Naive thymus-derived CD4-positive, alpha-beta T cell (primary cell): ENCODE data around the gene CACNA1S. TPM values are rescaled to one million over a fixed set of nuclear protein-coding genes. Genes with fewer than 3 reads are reported as not detected.

Source experiments
- ATAC-seq: fragments of 150-1000 bp; cut with Tn5 transposase; 2 replicates; pipeline ENCODE4 v1.10.0; 2021; ENCODE audit warnings: mild to moderate bottlenecking, moderate library complexity
- CTCF ChIA-PET: fragments of 350-600 bp; sonication (Branson Sonifier 250); formaldehyde crosslinking; loops from one replicate; lab custom pipeline; 2021; ENCODE audit warnings: antibody characterized with exemption; lab: Charles Lee
- POLR2A ChIA-PET: fragments of 350-600 bp; sonication (Branson Sonifier 250); formaldehyde crosslinking; loops from one replicate; lab custom pipeline; 2021; ENCODE audit warnings: antibody characterized with exemption, inconsistent platforms; lab: Charles Lee
- DNase-seq, 9 donors: peaks; one replicate each; pipeline versions ENCODE4 v3.0.0 to v3.0.0-alpha.2; 2020 to 2022; ENCODE audit warnings: mixed read lengths in 1 of 9
- H3K27ac ChIP-seq: one replicate; pipeline ENCODE4 v1.7.0; 2013; ENCODE audit warnings: mild to moderate bottlenecking, low read depth, low read length, moderate library complexity
- H3K27me3 ChIP-seq, 2 donors: one replicate each; pipeline ENCODE4 v1.7.0; 2013; ENCODE audit warnings: low read length in 2 of 2, mild to moderate bottlenecking in 2 of 2, moderate library complexity in 2 of 2; ENCODE audit not compliant: control insufficient read depth in 2 of 2, insufficient read depth in 2 of 2
- H3K36me3 ChIP-seq, 3 experiments: 1 replicate in 2 of 3; 2 replicates in 1 of 3; pipeline ENCODE4 v1.7.0; 2013; ENCODE audit warnings: low read length in 3 of 3, mild to moderate bottlenecking in 3 of 3, moderate library complexity in 1 of 3; ENCODE audit not compliant: insufficient read depth in 3 of 3, control insufficient read depth in 2 of 3
- H3K4me1 ChIP-seq, 2 donors: one replicate each; pipeline ENCODE4 v1.7.0; 2013; ENCODE audit warnings: low read length in 2 of 2, mild to moderate bottlenecking in 2 of 2, moderate library complexity in 1 of 2; ENCODE audit not compliant: control insufficient read depth in 2 of 2, insufficient read depth in 2 of 2
- H3K4me3 ChIP-seq: 2 replicates; pipeline ENCODE4 v1.7.0; 2013; ENCODE audit warnings: mild to moderate bottlenecking, low read length
- H3K9me3 ChIP-seq, 3 experiments: 1 replicate in 2 of 3; 2 replicates in 1 of 3; pipeline ENCODE4 v1.7.0; 2013; ENCODE audit warnings: low read length in 3 of 3; ENCODE audit not compliant: control insufficient read depth in 2 of 3
- H3K27ac Mint-ChIP-seq, 9 donors: one replicate each; pipeline ENCODE4 v1.8.0; 2020 to 2022; ENCODE audit warnings: mixed read lengths in 9 of 9, mild to moderate bottlenecking in 8 of 9, moderate library complexity in 5 of 9, inconsistent platforms in 2 of 9
- H3K27me3 Mint-ChIP-seq, 5 donors: one replicate each; pipeline ENCODE4 v1.8.0; 2021 to 2022; ENCODE audit warnings: mixed read lengths in 5 of 5, mild to moderate bottlenecking in 1 of 5
- H3K36me3 Mint-ChIP-seq, 5 donors: one replicate each; pipeline ENCODE4 v1.8.0; 2020 to 2022; ENCODE audit warnings: mixed read lengths in 5 of 5, mild to moderate bottlenecking in 3 of 5, inconsistent platforms in 1 of 5
- H3K4me1 Mint-ChIP-seq, 7 donors: one replicate each; pipeline ENCODE4 v1.8.0; 2020 to 2022; ENCODE audit warnings: mixed read lengths in 7 of 7, mild to moderate bottlenecking in 3 of 7, inconsistent platforms in 1 of 7
- H3K4me3 Mint-ChIP-seq, 10 donors: one replicate each; pipeline ENCODE4 v1.8.0; 2020 to 2022; ENCODE audit warnings: mild to moderate bottlenecking in 10 of 10, mixed read lengths in 10 of 10, moderate library complexity in 6 of 10, inconsistent platforms in 2 of 10
- H3K9me3 Mint-ChIP-seq, 11 donors: one replicate each; pipeline ENCODE4 v1.8.0; 2020 to 2022; ENCODE audit warnings: mixed read lengths in 11 of 11, mild to moderate bottlenecking in 4 of 11, inconsistent platforms in 1 of 11, moderate library complexity in 1 of 11
- intact Hi-C, 2 donors: fragments of 100-400 bp; cut with micrococcal nuclease; formaldehyde crosslinking; loops; one replicate each; pipeline ENCODE4 v1.15.1; 2023
- polyA plus RNA-seq, 2 donors: library from polyadenylated mRNA; unstranded; fragments of 300-500 nt; fragmentation: Illumina TruSeq; gene quantifications; one replicate each; pipeline ENCODE4 v1.2.3, GENCODE V29; 2021
- total RNA-seq, 6 experiments: library from RNA in 5 of 6; stranded (reverse) in 5 of 6; gene quantifications; 1 replicate in 5 of 6; 2 replicates in 1 of 6; pipeline ENCODE4 v1.2.3 and lab custom pipeline; 2021 to 2026

Gene CACNA1S
- total and polyA plus RNA-seq, 7 experiments from 2014 or later: not detected

- Histone ChIP-seq H3K9me3 (no peaks in the 10 kb centered on the region), H3K36me3 (no peaks in the 10 kb centered on the region), H3K27me3 (no peaks in the 10 kb centered on the region), H3K4me3 (no peak overlapping the region), H3K27ac (no peak overlapping the region), H3K4me1 (no peaks in the 10 kb centered on the region)
- H3K27ac Mint-ChIP-seq: no peak overlapping the region
- no peak overlapping the region for H3K4me3 Mint-ChIP-seq
- no peak for DNase-seq
- CTCF ChIA-PET: no interaction called here
- peaks cover 0 to 9% (median 0%) of the 10 kb centered on the region in 5 donors for H3K27me3 Mint-ChIP-seq
- intact Hi-C loops: no loop called here
- H3K9me3 Mint-ChIP-seq: peaks cover 0 to 1% (median 0%) of the 10 kb centered on the region in 11 donors
- H3K4me1 Mint-ChIP-seq: peaks cover 0 to 8% (median 3%) of the 10 kb centered on the region in 7 donors
- H3K36me3 Mint-ChIP-seq: no peaks in the 10 kb centered on the region
- ATAC-seq: no peak
- POLR2A ChIA-PET: no interaction called here
These were observed 45.2 kb downstream of the CACNA1S start for GRCh38 chr1:201066986-201067385.

- no peak overlapping the region for H3K4me3 ChIP-seq
- H3K27me3 ChIP-seq: no peaks in the 10 kb centered on the region
- ChIA-PET POLR2A (no interaction called here), CTCF (interaction anchor here (0.7 to 1.1 kb wide), 2 partner anchors 29 to 79 kb away, joined by 3 read pairs; no protein-coding TSS in a partner anchor)
- H3K9me3 Mint-ChIP-seq: no peaks in the 10 kb centered on the region
- no peak overlapping the region for H3K27ac ChIP-seq
- no peaks in the 10 kb centered on the region for H3K4me1 ChIP-seq
- intact Hi-C loops: no loop called here
- no peak overlapping the region for H3K4me3 Mint-ChIP-seq
- H3K4me1 Mint-ChIP-seq: no peaks in the 10 kb centered on the region
- H3K36me3 Mint-ChIP-seq: no peaks in the 10 kb centered on the region
- DNase-seq (no peak), ATAC-seq (no peak)
- no peaks in the 10 kb centered on the region for H3K9me3 ChIP-seq
- peaks cover 0 to 9% (median 0%) of the 10 kb centered on the region in 5 donors for H3K27me3 Mint-ChIP-seq
- H3K36me3 ChIP-seq: no peaks in the 10 kb centered on the region
- H3K27ac Mint-ChIP-seq: no peak overlapping the region
These were observed 46.5 kb downstream of the CACNA1S start for GRCh38 chr1:201065686-201066085.

- Mint-ChIP-seq H3K36me3 (no peaks in the 10 kb centered on the region), H3K4me1 (no peaks in the 10 kb centered on the region), H3K4me3 (no peak overlapping the region), H3K9me3 (no peaks in the 10 kb centered on the region), H3K27ac (no peak overlapping the region), H3K27me3 (peaks cover 0 to 9% (median 0%) of the 10 kb centered on the region in 5 donors)
- no peaks in the 10 kb centered on the region for H3K9me3 ChIP-seq
- no peak overlapping the region for H3K4me3 ChIP-seq
- intact Hi-C loops: no loop called here
- ChIA-PET CTCF (interaction anchor here (0.7 to 1.1 kb wide), 2 partner anchors 28 to 78 kb away, joined by 3 read pairs; no protein-coding TSS in a partner anchor), POLR2A (no interaction called here)
- H3K36me3 ChIP-seq: no peaks in the 10 kb centered on the region
- ATAC-seq (no peak), DNase-seq (no peak)
- no peak overlapping the region for H3K27ac ChIP-seq
- H3K27me3 ChIP-seq: no peaks in the 10 kb centered on the region
- H3K4me1 ChIP-seq: no peaks in the 10 kb centered on the region
These were observed 47.4 kb downstream of the CACNA1S start for GRCh38 chr1:201064806-201065205.

- H3K27me3 Mint-ChIP-seq: peaks cover 0 to 9% (median 0%) of the 10 kb centered on the region in 5 donors
- CTCF ChIA-PET: no interaction called here
- no peak overlapping the region for H3K4me3 Mint-ChIP-seq
- Histone ChIP-seq H3K27ac (no peak overlapping the region), H3K27me3 (no peaks in the 10 kb centered on the region), H3K4me1 (no peaks in the 10 kb centered on the region), H3K4me3 (no peak overlapping the region), H3K36me3 (no peaks in the 10 kb centered on the region), H3K9me3 (no peaks in the 10 kb centered on the region)
- H3K27ac Mint-ChIP-seq: no peak overlapping the region
- ATAC-seq: no peak
- POLR2A ChIA-PET: no interaction called here
- no peaks in the 10 kb centered on the region for H3K36me3 Mint-ChIP-seq
- H3K9me3 Mint-ChIP-seq: no peaks in the 10 kb centered on the region
- H3K4me1 Mint-ChIP-seq: peaks cover 0 to 1% (median 0%) of the 10 kb centered on the region in 7 donors
- intact Hi-C loops: no loop called here
- DNase-seq: no peak
These were observed 49.1 kb downstream of the CACNA1S start for GRCh38 chr1:201063145-201063544.

- DNase-seq (no peak), ATAC-seq (no peak)
- H3K36me3 ChIP-seq: no peaks in the 10 kb centered on the region
- Mint-ChIP-seq H3K36me3 (no peaks in the 10 kb centered on the region), H3K4me3 (no peak overlapping the region), H3K9me3 (no peaks in the 10 kb centered on the region), H3K27ac (no peak overlapping the region), H3K4me1 (peaks cover 0 to 6% (median 4%) of the 10 kb centered on the region in 7 donors), H3K27me3 (peaks cover 0 to 9% (median 0%) of the 10 kb centered on the region in 5 donors)
- no peaks in the 10 kb centered on the region for H3K4me1 ChIP-seq
- no peaks in the 10 kb centered on the region for H3K27me3 ChIP-seq
- H3K27ac ChIP-seq: no peak overlapping the region
- intact Hi-C loops: no loop called here
- no peak overlapping the region for H3K4me3 ChIP-seq
- ChIA-PET CTCF (no interaction called here), POLR2A (no interaction called here)
- H3K9me3 ChIP-seq: no peaks in the 10 kb centered on the region
These were observed 49.6 kb downstream of the CACNA1S start for GRCh38 chr1:201062511-201063091.

- ATAC-seq (no peak), DNase-seq (no peak)
- ChIA-PET POLR2A (no interaction called here), CTCF (no interaction called here)
- no peaks in the 10 kb centered on the region for H3K9me3 ChIP-seq
- peaks cover 0 to 9% (median 0%) of the 10 kb centered on the region in 5 donors for H3K27me3 Mint-ChIP-seq
- H3K27ac Mint-ChIP-seq: no peak overlapping the region
- no peak overlapping the region for H3K27ac ChIP-seq
- peaks cover 0 to 13% (median 4%) of the 10 kb centered on the region in 7 donors for H3K4me1 Mint-ChIP-seq
- H3K4me1 ChIP-seq: no peaks in the 10 kb centered on the region
- no peak overlapping the region for H3K4me3 Mint-ChIP-seq
- H3K9me3 Mint-ChIP-seq: no peaks in the 10 kb centered on the region
- H3K36me3 Mint-ChIP-seq: no peaks in the 10 kb centered on the region
- no peaks in the 10 kb centered on the region for H3K36me3 ChIP-seq
- no peaks in the 10 kb centered on the region for H3K27me3 ChIP-seq
- intact Hi-C loops: no loop called here
- no peak overlapping the region for H3K4me3 ChIP-seq
These were observed 50.3 kb downstream of the CACNA1S start for GRCh38 chr1:201061886-201062285.

GRCh38 chr1:201061049-201061448 lies 51.2 kb downstream of the CACNA1S start:
- ATAC-seq: no peak
- H3K36me3 Mint-ChIP-seq: no peaks in the 10 kb centered on the region

More at GRCh38 chr1:201061049-201061448, 51.2 kb downstream of the CACNA1S start:
- Histone ChIP-seq H3K27me3 (no peaks in the 10 kb centered on the region), H3K9me3 (no peaks in the 10 kb centered on the region), H3K27ac (no peak overlapping the region), H3K4me3 (no peak overlapping the region), H3K4me1 (no peaks in the 10 kb centered on the region), H3K36me3 (no peaks in the 10 kb centered on the region)
- Mint-ChIP-seq H3K27ac (no peak overlapping the region), H3K4me1 (peaks cover 0 to 15% (median 4%) of the 10 kb centered on the region in 7 donors), H3K9me3 (no peaks in the 10 kb centered on the region), H3K4me3 (no peak overlapping the region), H3K27me3 (peaks cover 0 to 4% (median 0%) of the 10 kb centered on the region in 5 donors)
- POLR2A ChIA-PET: no interaction called here
- DNase-seq: no peak
- intact Hi-C loops: no loop called here
- CTCF ChIA-PET: no interaction called here
